GM18520 (cell line): ENCODE results near the gene MRAP2.
"Not testable (repeated sequence)": the region's sequence is repeated elsewhere in the genome, so short reads cannot be mapped to it uniquely, and the experiment has no call there.

ENCODE experiments used
- ATAC-seq: cut with Tn5 transposase; IDR thresholded peaks from one replicate; pipeline ENCODE4 v1.9.1; 2021; ENCODE audit not compliant: unreplicated experiment

The MRAP2 gene

DNA sequence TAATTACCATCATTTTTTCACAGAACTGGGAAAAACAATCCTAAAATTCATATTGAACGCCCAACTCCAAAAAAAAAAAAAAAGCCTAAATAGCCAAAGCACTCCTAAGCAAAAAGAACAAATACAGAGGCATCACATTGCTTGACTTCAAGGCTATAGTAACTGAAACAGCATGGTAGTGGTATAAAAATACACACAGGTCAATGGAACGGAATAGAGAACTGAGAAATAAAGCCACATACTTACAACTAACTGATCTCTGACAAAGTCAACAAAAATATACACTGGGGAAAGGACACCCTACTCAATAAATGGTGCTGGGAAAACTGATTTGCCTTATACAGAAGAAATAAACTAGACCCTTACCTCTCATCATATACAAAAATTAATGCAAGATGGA, 89.6 kb downstream of the MRAP2 start:
- no peak for ATAC-seq

DNA sequence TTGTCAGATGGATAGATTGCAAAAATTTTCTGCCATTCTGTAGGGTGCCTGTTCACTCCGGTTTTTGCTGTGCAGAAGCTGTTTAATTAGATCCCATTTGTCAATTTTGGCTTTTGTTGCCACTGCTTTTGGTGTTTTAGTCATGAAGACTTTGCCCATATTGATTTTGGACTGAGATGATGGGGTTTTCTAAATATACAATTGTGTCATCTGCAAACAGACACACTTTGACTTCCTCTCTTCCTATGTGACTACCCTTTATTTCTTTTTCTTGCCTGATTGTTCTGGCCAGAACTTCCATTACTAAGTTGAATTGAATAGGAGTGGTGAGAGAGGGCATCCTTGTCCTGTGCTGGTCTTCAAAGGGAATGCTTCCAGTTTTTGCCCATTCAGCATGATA, 96.0 kb downstream of the MRAP2 start:
- ATAC-seq: not testable (repeated sequence)

DNA sequence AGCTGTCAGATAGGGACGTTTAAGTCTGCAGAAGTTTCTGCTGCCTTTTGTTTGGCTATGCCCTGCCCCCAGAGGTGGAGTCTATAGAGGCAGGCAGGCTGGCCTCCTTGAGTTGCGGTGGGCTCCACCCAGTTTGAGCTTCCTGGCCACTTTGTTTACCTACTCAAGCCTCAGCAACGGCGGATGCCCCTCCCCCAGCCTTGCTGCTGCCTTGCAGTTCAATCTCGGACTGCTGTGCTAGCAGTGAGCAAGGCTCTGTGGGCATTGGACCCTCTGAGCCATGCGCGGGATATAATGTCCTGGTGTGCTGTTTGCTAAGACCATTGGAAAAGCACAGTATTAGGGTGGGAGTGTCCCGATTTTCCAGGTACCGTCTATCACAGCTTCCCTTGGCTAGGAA, 99.8 kb downstream of the MRAP2 start:
- ATAC-seq: not testable (repeated sequence)

DNA sequence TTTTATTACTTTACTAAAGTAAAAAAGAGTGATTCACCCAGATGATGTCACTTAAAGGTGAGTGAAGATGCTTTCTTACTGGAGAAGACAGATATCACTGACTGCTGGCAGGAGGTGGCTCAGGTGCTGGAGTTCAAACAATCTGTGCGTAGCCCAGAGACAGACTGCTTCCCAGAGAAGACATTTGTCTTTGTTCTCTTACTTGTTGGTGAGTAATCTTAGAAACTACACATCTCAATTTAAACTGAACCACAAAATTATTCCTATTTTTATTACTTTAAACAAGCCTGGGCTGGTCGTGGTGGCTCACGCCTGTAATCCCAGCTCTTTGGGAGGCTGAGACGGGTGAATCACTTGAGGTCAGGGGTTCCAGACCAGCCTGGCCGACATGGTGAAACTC, 101.7 kb downstream of the MRAP2 start:
- ATAC-seq: no peak

DNA sequence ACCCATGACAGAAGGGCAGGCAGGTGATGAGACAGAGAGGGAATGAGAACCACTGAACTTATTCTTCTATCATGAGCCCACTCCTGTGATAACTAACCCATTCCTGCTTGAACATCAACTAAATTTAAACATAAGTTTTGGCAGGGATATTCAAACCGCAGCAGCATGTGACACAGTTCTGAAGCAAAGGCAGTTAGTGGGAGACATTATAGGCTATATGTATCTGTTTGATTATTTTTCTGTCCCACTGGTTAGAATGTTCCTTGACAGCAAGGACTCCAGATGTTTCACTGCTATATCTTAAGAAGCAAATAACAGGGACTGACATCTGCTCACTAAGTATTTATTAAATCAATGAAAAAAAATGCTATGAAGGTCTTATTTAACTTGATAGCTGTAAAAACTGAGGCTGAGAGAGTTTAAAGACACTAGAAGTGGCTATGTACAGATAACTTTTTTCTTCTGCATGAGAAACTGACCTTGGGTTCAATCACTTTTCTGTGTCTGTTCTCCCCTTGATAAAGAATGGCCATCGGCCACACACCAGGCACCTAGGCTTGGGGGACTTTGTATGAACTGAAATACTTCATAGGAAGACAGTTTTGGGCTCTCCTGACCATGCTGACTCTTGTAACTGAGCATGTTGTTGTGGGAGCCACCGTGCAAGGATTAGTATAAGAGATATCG, 102.9 kb downstream of the MRAP2 start:
- no peak for ATAC-seq

DNA sequence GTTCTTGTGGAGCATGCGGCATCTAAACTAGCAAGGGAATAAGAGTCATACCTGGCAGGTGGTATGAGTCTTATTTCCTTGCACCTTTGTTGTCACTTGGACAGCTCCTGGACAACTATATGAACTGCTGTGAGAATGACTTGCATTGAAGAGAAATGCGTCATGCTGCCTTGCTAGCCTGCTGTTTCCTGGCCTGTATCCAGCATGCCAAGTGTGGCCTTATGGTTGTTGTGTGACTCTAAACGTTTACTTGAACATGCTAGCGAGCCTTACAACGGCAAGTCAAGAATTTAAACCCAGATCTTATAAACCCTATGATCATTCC, 103.4 kb downstream of the MRAP2 start:
- ATAC-seq: no peak

DNA sequence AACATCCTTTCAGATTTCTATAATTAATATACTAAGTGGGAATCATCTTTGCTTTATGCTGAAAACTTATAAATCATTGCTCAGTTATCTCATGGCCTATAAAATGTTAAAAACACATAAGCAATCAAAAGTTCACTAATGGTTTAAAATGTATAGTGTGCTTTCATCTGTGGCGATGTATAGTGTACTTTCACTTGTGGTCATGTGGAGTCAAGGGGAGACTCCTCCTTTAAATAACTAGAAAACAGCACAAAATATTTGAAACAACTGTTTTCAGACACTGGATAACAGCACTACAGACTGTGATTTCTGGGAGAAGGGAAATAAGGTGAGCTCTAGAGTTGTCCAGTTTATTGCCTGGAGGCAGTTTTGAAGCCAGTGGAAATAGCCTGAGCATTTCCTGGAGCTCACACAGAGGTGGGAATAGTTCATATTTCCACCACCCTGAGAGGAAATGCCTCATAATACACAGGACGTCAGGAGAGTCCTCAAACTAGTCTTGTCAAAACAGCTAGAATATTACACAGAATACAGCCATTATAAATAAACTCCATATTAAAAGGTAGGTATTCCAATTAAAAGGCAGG, 104.5 kb downstream of the MRAP2 start:
- no peak for ATAC-seq

DNA sequence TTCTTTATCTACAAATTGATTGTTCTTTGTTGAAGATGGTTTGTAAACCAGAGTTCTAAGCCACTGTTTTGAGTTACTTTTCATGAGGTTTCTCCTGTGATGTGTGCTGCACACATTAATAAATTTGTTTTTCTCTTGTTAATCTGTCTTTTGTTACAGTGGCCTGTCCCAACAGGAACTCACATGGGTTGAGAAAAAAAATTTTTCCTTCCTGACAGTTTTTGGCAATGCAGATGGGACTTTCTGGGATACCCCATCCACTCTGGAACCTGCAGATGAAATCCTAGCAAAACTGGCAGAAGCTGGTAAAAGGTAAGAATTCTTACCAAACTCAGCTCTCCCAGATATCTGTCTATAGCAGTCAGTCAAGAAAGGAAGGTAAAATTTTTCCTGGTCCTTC, 105.7 kb downstream of the MRAP2 start:
- ATAC-seq: no peak
